Measurements from ENCODE around the gene GMEB2. TPM values are rescaled to one million over a fixed set of nuclear protein-coding genes. Genes with fewer than 3 reads are reported as not detected.

Gene GMEB2
- total RNA-seq, 2 experiments from 2014 or later = 14.0 to 14.1 TPM

- CTCF ChIA-PET = no interaction called here
- Mint-ChIP-seq H3K27me3 (no peaks in the 10 kb centered on the region), H3K27ac (no peak overlapping the region), H3K36me3 (ENCODE audit: low read depth) (peaks cover 3% of the 10 kb centered on the region), H3K4me1 (no peaks in the 10 kb centered on the region), H3K9me3 (ENCODE audit: low read depth) (no peaks in the 10 kb centered on the region), H3K4me3 (no peak overlapping the region)
- no peak for ATAC-seq
- intact Hi-C loops (cut with DNase I, micrococcal nuclease) = no loop called here
- no peak for DNase-seq
- POLR2A ChIA-PET = no interaction called here
Measured at GRCh38 chr20:63558804-63559484, 68.0 kb downstream of the GMEB2 start.

DNA sequence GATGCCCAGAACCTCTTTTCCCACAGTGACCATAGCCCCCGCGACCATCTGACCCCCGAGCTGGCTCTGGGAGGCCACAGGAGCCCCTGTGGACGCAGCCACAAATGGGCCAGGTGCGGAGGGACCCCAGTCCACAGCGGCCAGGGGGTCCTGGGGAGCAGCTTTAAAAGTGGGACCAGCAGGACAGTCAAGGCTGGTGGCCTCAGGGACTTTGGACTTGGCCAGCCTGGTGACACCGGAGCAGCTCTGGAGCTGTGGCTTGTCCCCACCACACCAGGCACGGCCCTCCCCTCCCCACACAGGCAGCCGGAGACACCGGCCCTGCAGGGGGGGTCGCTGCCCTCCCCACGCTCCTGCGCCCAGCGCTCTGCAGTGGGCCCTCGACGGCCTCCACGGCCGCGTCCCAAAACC is 69.4 kb downstream of the GMEB2 start:
- CTCF ChIA-PET = no interaction called here
- no peak overlapping the region for H3K4me3 Mint-ChIP-seq
- H3K9me3 Mint-ChIP-seq (ENCODE audit: low read depth) = no peaks in the 10 kb centered on the region
- peaks cover 8% of the 10 kb centered on the region for H3K4me1 Mint-ChIP-seq
- intact Hi-C loops (cut with DNase I, micrococcal nuclease) = no loop called here
- no peaks in the 10 kb centered on the region for H3K27me3 Mint-ChIP-seq
- POLR2A ChIA-PET = no interaction called here
- ATAC-seq = no peak
- H3K36me3 Mint-ChIP-seq (ENCODE audit: low read depth) = peaks cover 3% of the 10 kb centered on the region
- DNase-seq = no peak
- no peak overlapping the region for H3K27ac Mint-ChIP-seq

DNA sequence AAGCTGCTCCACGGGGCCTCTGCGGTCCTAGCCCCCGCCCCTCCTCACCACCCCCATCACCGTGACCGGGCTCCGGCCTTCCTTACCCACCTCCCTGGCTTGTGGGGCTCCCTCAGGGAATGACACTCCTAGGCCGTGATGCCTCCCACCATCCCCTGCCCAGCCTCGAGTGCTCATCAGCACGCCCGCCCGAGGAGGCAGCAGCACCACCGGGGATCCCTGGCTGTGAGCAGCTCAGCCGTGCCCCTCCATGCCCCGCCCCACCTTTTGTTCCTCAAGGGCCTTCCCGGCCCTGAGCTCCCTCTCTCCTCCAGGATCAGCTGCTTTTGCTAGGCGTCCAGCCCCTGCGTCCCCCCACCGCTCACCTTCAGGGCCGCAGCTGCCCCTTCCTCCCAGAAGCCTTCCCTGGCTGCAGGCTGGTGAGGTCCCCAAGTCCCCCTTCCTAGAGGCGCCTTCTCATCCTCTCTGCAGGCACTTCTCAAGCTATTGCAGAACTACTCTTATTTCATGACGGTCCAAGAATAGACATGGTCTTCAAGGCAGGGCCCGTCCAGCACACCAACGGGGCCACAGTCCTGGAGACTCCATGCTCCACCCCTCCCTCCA is 69.9 kb downstream of the GMEB2 start:
- H3K27ac Mint-ChIP-seq = no peak overlapping the region
- no peak overlapping the region for H3K4me3 Mint-ChIP-seq
- DNase-seq (no peak), ATAC-seq (no peak)
- H3K36me3 Mint-ChIP-seq (ENCODE audit: low read depth) = peaks cover 3% of the 10 kb centered on the region
- no peaks in the 10 kb centered on the region for H3K9me3 Mint-ChIP-seq (ENCODE audit: low read depth)
- ChIA-PET CTCF (interaction anchor here (0.5 to 0.7 kb wide), 3 partner anchors 35 to 430 kb away, joined by 3 to 4 read pairs (median 3); partner anchors contain the start of gene TPD52L2), POLR2A (no interaction called here)
- peaks cover 9% of the 10 kb centered on the region for H3K4me1 Mint-ChIP-seq
- intact Hi-C loops (cut with DNase I, micrococcal nuclease) = no loop called here
- no peaks in the 10 kb centered on the region for H3K27me3 Mint-ChIP-seq

GRCh38 chr20:63555661-63556381 is 71.1 kb downstream of the GMEB2 start:
- ATAC-seq = no peak
- Mint-ChIP-seq H3K27ac (no peak overlapping the region), H3K4me3 (no peak overlapping the region), H3K4me1 (peaks cover 9% of the 10 kb centered on the region), H3K9me3 (ENCODE audit: low read depth) (no peaks in the 10 kb centered on the region), H3K27me3 (no peaks in the 10 kb centered on the region), H3K36me3 (ENCODE audit: low read depth) (peaks cover 3% of the 10 kb centered on the region)
- DNase-seq = no peak
- POLR2A ChIA-PET = no interaction called here
- CTCF ChIA-PET = interaction anchor here (1.1 to 2.1 kb wide), 3 partner anchors 12 to 76 kb away, joined by 3 to 9 read pairs (median 6); partner anchors contain the start of gene PTK6
- intact Hi-C loops (cut with DNase I, micrococcal nuclease) = no loop called here

GRCh38 chr20:63554361-63555278 is 72.3 kb downstream of the GMEB2 start:
- H3K27ac Mint-ChIP-seq = no peak overlapping the region
- no peaks in the 10 kb centered on the region for H3K36me3 Mint-ChIP-seq (ENCODE audit: low read depth)
- H3K4me3 Mint-ChIP-seq = peak overlapping the region; percentile 36
- H3K9me3 Mint-ChIP-seq (ENCODE audit: low read depth) = no peaks in the 10 kb centered on the region
- H3K27me3 Mint-ChIP-seq = no peaks in the 10 kb centered on the region
- ATAC-seq = no peak
- ChIA-PET POLR2A (no interaction called here), CTCF (interaction anchor here (1.1 to 2.1 kb wide), 3 partner anchors 13 to 77 kb away, joined by 3 to 9 read pairs (median 6); partner anchors contain the start of gene PTK6)
- intact Hi-C loops (cut with DNase I, micrococcal nuclease) = no loop called here
- H3K4me1 Mint-ChIP-seq = peaks cover 9% of the 10 kb centered on the region
- DNase-seq = no peak

GRCh38 chr20:63553933-63554290 is 73.0 kb downstream of the GMEB2 start, which contains the start of gene FNDC11:
TSS of gene FNDC11 (plus strand) at chr20:63554159. CDS start at chr20:63555664, 1,505 bp downstream.
- ChIA-PET POLR2A (no interaction called here), CTCF (interaction anchor here (2.1 kb wide), 1 partner anchor 16 kb away, joined by 9 read pairs; the partner anchor contains the start of gene PTK6)
- H3K9me3 Mint-ChIP-seq (ENCODE audit: low read depth) = no peaks in the 10 kb centered on the region
- intact Hi-C loops (cut with DNase I, micrococcal nuclease) = loop anchor here (1.0 to 2.0 kb wide), 12 partner anchors 16 to 426 kb away; partner anchors contain the start of genes ARFGAP1 (in 1 of the 2), DNAJC5 (in 1 of the 2), PPDPF (in 1 of the 2) and PTK6 (in 1 of the 2)
- peaks cover 11% of the 10 kb centered on the region for H3K4me1 Mint-ChIP-seq
- peak within 1 kb of the TSS; percentile 36 for H3K4me3 Mint-ChIP-seq
- ATAC-seq (peak; percentile 4), DNase-seq (peak; percentile 62)
- H3K27ac Mint-ChIP-seq = peak within 1 kb of the TSS; percentile 45
- H3K36me3 Mint-ChIP-seq (ENCODE audit: low read depth) = no peaks in the 10 kb centered on the region
- H3K27me3 Mint-ChIP-seq = no peaks in the 10 kb centered on the region

DNA sequence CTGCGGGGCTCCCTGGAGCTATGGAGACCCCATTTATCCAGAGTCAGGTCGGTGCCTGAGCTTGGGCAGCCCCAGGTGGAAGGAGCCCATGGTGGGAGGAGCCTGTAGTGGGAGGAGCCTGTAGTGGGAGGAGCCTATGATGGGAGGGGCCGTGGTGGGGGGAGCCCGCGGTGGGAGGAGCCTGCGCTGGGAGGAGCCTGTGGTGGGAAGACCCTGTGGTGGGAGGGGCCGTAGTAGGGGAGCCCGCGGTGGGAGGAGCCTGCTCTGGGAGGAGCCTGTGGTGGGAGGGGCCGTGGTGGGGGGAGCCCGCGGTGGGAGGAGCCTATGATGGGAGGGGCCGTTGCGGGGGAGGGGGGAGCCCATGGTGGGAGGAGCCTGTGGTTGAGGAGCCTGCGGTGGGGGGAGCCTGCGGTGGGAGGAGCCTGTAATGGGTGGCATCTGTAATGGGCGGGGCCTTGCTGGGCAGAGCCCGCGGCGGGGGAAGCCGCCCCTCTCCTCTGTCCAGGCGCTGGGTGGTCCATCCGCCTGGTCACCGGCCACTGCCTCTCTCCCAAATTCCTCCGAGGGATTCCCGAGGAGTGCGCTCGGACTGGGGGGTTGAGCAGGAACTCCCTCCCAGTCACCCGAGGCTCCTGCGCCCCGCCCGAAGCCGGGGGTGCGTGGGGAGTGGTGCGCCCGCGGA is 73.5 kb downstream of the GMEB2 start:
- no peak overlapping the region for H3K4me3 Mint-ChIP-seq
- H3K4me1 Mint-ChIP-seq = peaks cover 11% of the 10 kb centered on the region
- ATAC-seq (peak; percentile 88), DNase-seq (peak; percentile 95)
- no peaks in the 10 kb centered on the region for H3K9me3 Mint-ChIP-seq (ENCODE audit: low read depth)
- H3K36me3 Mint-ChIP-seq (ENCODE audit: low read depth) = no peaks in the 10 kb centered on the region
- H3K27me3 Mint-ChIP-seq = no peaks in the 10 kb centered on the region
- ChIA-PET CTCF (interaction anchor here (0.6 to 1.3 kb wide), 2 partner anchors 15 to 509 kb away, joined by 3 read pairs; no protein-coding TSS in a partner anchor), POLR2A (interaction anchor here (0.7 to 1.1 kb wide), 3 partner anchors 31 to 88 kb away, joined by 5 to 10 read pairs (median 6); no protein-coding TSS in a partner anchor)
- no peak overlapping the region for H3K27ac Mint-ChIP-seq
- intact Hi-C loops (cut with DNase I, micrococcal nuclease) = loop anchor here (1.0 to 2.0 kb wide), 12 partner anchors 15 to 427 kb away; partner anchors contain the start of genes ARFGAP1 (in 1 of the 2), DNAJC5 (in 1 of the 2), PPDPF (in 1 of the 2) and PTK6 (in 1 of the 2)

DNA sequence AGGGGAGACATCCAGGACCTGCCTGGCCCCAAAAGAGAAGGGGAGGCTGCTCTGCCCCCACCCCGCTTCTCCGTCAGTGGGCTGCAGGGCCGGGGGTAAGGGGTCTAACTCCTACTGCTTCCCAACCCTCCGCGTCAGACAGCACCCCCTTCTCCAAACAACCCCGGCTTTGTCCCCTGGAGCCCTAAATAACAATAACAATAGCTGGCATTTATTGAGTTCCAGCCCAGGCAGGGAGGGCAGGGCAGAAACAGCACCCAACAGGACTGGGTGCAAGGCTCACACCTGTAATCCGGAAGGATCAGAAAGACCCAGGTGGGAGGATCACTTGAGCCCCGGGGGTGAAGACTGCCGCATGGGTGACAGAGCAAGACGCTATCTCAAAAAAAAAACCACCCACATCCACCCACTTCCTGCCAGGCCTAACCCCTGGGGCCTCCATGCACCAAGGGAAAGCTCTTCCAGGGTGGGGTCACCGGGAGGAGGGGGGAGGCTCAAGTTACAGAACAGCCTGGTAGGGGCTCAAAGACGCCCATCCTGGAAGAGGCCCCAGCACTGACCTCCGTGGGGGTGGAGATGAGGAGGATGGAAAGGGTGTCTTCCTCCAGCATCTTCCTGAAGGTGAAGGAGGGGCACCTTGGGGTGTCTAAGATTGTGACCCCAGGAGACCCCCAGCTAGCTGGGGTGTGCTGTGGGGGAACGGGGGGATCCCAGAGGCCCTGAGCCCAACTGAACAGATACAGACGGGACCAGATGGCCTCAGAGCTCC is 74.2 kb downstream of the GMEB2 start:
- ChIA-PET POLR2A (interaction anchor here (0.7 to 1.1 kb wide), 3 partner anchors 31 to 89 kb away, joined by 5 to 10 read pairs (median 6); no protein-coding TSS in a partner anchor), CTCF (interaction anchor here (0.6 to 1.3 kb wide), 2 partner anchors 15 to 510 kb away, joined by 3 read pairs; no protein-coding TSS in a partner anchor)
- Mint-ChIP-seq H3K27ac (peak overlapping the region; percentile 45), H3K36me3 (ENCODE audit: low read depth) (no peaks in the 10 kb centered on the region), H3K27me3 (no peaks in the 10 kb centered on the region), H3K4me1 (peaks cover 11% of the 10 kb centered on the region), H3K9me3 (ENCODE audit: low read depth) (no peaks in the 10 kb centered on the region), H3K4me3 (no peak overlapping the region)
- DNase-seq (peak; percentile 54), ATAC-seq (peak; percentile 19)
- intact Hi-C loops (cut with DNase I, micrococcal nuclease) = loop anchor here (1.0 to 2.0 kb wide), 12 partner anchors 14 to 428 kb away; partner anchors contain the start of genes ARFGAP1 (in 1 of the 2), DNAJC5 (in 1 of the 2), PPDPF (in 1 of the 2) and PTK6 (in 1 of the 2)

DNA sequence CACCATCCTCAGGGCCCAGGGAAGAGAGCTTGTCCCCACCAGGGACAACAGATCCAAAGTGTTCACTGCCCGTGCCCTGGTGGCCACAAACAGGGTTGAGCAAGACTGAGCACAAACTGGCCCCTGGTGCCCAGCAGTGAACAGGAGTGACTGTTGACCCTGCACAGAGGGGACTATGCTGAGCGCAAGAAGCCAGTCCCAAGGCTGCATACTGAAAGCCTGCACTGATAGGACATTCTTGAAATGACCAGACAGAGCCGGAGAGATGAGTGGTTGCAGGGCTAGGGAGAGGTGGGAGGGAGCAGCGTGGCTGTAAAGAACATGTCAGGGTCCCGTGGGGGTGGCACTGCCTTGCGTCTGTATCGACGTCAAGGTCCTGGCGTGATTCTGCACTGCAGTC is 75.8 kb downstream of the GMEB2 start:
- intact Hi-C loops (cut with DNase I, micrococcal nuclease) = no loop called here
- Mint-ChIP-seq H3K36me3 (ENCODE audit: low read depth) (no peaks in the 10 kb centered on the region), H3K27me3 (no peaks in the 10 kb centered on the region), H3K9me3 (ENCODE audit: low read depth) (no peaks in the 10 kb centered on the region), H3K27ac (no peak overlapping the region), H3K4me3 (no peak overlapping the region), H3K4me1 (peaks cover 11% of the 10 kb centered on the region)
- ChIA-PET POLR2A (no interaction called here), CTCF (interaction anchor here (0.8 to 1.0 kb wide), 2 partner anchors 13 to 31 kb away, joined by 3 read pairs; no protein-coding TSS in a partner anchor)
- no peak for DNase-seq
- no peak for ATAC-seq

All from activated CD4-positive, alpha-beta T cell treated with anti-CD3 and anti-CD28 coated beads for 36 hours (primary cell).